ENCODE data around the gene PDE8A.

- TF ChIP-seq CTCF (IDR thresholded peaks at IDR 0.05) (no peak), POLR2A (IDR thresholded peaks at IDR 0.05) (no peak)
These were observed 191.3 kb downstream of the PDE8A start for GRCh38 chr15:85172846-85173490.
